Gastrocnemius medialis (tissue), 4 donors: Measurements from ENCODE around the gene MKI67.

Experiments used
- POLR2A ChIP-seq, 2 donors: fragments of 450-650 bp; IDR thresholded peaks; one replicate each; pipeline ENCODE4 v1.6.1; 2017; ENCODE audit warnings: antibody characterized with exemption in 2 of 2, mild to moderate bottlenecking in 2 of 2, moderate library complexity in 2 of 2
- TF ChIP-seq, protein P1 (sequence below), 5 experiments: fragments of 450-650 bp in 3 of 5; fragments of 200-600 bp in 2 of 5; sonication (generic) in 2 of 5; IDR thresholded peaks in 4 of 5; conservative IDR thresholded peaks in 1 of 5; 1 replicate in 4 of 5; 2 replicates in 1 of 5; pipeline ENCODE4 v1.5.1; 2016 to 2019; ENCODE audit warnings: antibody characterized with exemption in 5 of 5, mild to moderate bottlenecking in 3 of 5, moderate library complexity in 3 of 5

DNA sequence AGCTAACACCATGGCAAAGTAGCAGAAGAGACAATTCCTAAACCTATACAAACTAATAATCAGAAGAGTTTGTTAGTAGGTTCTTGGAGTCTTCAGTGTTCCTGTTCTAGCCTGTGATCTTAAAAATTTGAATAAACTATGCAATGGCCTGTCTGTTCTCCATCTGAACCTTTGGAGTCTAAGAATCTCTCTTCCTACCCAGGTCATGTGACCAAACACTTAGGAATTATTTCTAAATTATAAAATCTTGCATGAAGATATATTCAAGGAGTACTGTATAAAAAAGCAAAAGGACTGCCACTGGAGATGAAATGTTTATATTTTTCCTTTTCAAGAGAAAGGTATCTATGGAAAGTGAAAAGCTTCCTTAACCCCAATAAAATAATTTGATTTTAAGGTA is 2.4 kb downstream of the MKI67 start:
- TF ChIP-seq POLR2A (IDR thresholded peaks at IDR 0.05), result no peak
- TF ChIP-seq, protein P1, sequence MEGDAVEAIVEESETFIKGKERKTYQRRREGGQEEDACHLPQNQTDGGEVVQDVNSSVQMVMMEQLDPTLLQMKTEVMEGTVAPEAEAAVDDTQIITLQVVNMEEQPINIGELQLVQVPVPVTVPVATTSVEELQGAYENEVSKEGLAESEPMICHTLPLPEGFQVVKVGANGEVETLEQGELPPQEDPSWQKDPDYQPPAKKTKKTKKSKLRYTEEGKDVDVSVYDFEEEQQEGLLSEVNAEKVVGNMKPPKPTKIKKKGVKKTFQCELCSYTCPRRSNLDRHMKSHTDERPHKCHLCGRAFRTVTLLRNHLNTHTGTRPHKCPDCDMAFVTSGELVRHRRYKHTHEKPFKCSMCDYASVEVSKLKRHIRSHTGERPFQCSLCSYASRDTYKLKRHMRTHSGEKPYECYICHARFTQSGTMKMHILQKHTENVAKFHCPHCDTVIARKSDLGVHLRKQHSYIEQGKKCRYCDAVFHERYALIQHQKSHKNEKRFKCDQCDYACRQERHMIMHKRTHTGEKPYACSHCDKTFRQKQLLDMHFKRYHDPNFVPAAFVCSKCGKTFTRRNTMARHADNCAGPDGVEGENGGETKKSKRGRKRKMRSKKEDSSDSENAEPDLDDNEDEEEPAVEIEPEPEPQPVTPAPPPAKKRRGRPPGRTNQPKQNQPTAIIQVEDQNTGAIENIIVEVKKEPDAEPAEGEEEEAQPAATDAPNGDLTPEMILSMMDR (IDR thresholded peaks at IDR 0.05 in 4 of 5, conservative IDR thresholded peaks at IDR 0.05 in 1 of 5), result no peak
